Sigmoid colon (tissue), 7 donors: Measurements from ENCODE around the gene RTP1. TPM values are rescaled to one million over a fixed set of nuclear protein-coding genes. Genes with fewer than 3 reads are reported as not detected.

ENCODE experiments used
- DNase-seq: peaks from one replicate; pipeline ENCODE4 v3.0.0-alpha.2; 2019
- H3K27ac ChIP-seq, 4 donors: fragments of 200-600 bp; sonication (generic); one replicate each; pipeline ENCODE4 v1.5.1; 2016 to 2019; ENCODE audit warnings: mild to moderate bottlenecking in 1 of 4
- H3K27me3 ChIP-seq, 3 donors: fragments of 200-600 bp; sonication (generic); one replicate each; pipeline ENCODE4 v1.5.1; 2019; ENCODE audit warnings: mild to moderate bottlenecking in 1 of 3
- H3K36me3 ChIP-seq, 4 donors: fragments of 200-600 bp; sonication (generic); one replicate each; pipeline ENCODE4 v1.5.1; 2016 to 2019
- H3K4me1 ChIP-seq, 4 donors: fragments of 200-600 bp; sonication (generic); one replicate each; pipeline ENCODE4 v1.5.1; 2017 to 2019
- H3K4me3 ChIP-seq, 4 donors: fragments of 200-600 bp; sonication (generic); one replicate each; pipeline ENCODE4 v1.5.1; 2017 to 2019; ENCODE audit warnings: mild to moderate bottlenecking in 2 of 4, moderate library complexity in 1 of 4
- H3K9me3 ChIP-seq, 4 donors: fragments of 200-600 bp in 3 of 4; sonication (generic) in 3 of 4; one replicate each; pipeline versions ENCODE4 v1.5.1 to v1.6.1; 2013 to 2019
- CTCF ChIP-seq, 4 experiments: fragments of 450-650 bp in 3 of 4; fragments of 200-600 bp in 1 of 4; IDR thresholded peaks; one replicate each; pipeline ENCODE4 v1.5.1; 2016 to 2019; ENCODE audit warnings: antibody characterized with exemption in 4 of 4, mild to moderate bottlenecking in 3 of 4, moderate library complexity in 2 of 4
- EP300 ChIP-seq, 4 donors: sonication (generic); formaldehyde crosslinking; IDR thresholded peaks; one replicate each; pipeline ENCODE4 v1.6.1; 2017; ENCODE audit warnings: antibody characterized with exemption in 4 of 4
- POLR2A ChIP-seq, 2 donors: fragments of 450-650 bp; IDR thresholded peaks; one replicate each; pipeline ENCODE4 v1.6.1; 2016; ENCODE audit warnings: antibody characterized with exemption in 2 of 2, mild to moderate bottlenecking in 2 of 2, moderate library complexity in 2 of 2
- POLR2AphosphoS5 ChIP-seq, 4 donors: sonication (generic); formaldehyde crosslinking; IDR thresholded peaks; one replicate each; pipeline ENCODE4 v1.6.1; 2017; ENCODE audit warnings: antibody characterized with exemption in 4 of 4
- WGBS, 2 donors: extraction: QIAGEN DNeasy Blood & Tissue Kit; methylation state at CpG; one replicate each; pipeline ENCODE4 v1.1.7; 2013; 5-methylcytosine and 5-hydroxymethylcytosine counted together
- intact Hi-C: fragments of 100-400 bp; cut with DNase I; formaldehyde crosslinking; loops from one replicate; pipeline ENCODE4 v1.15.1; 2023
- polyA plus RNA-seq, 3 donors: library from polyadenylated mRNA; stranded (reverse); fragments of 200-250 nt; gene quantifications; one replicate each; pipeline ENCODE4 v1.2.3, GENCODE V29; 2013
- total RNA-seq, 4 donors: library from RNA; depleted of rRNA; stranded (reverse); fragments of >200 nt; gene quantifications; one replicate each; pipeline ENCODE4 v1.1.0, GENCODE V29; 2016
- donor health status: healthy with polysubstance abuse.
- donor health status: Bipolar disorder and iron deficiency.
- donor health status: healthy.

Gene RTP1
- total and polyA plus RNA-seq, 7 donors = 0.04 TPM; not detected in 6

- 86 to 89% methylated on average over 7 of the region's 7 CpGs for WGBS, 2 donors
Measured at GRCh38 chr3:187227658-187228258, 30.5 kb downstream of the RTP1 start.

GRCh38 chr3:187228740-187229139 lies 31.5 kb downstream of the RTP1 start:
- intact Hi-C loops = no loop called here
- Histone ChIP-seq H3K4me1 (peaks cover 0 to 18% (median 7%) of the 10 kb centered on the region in 4 donors), H3K36me3 (no peaks in the 10 kb centered on the region), H3K9me3 (no peaks in the 10 kb centered on the region), H3K4me3 (no peak overlapping the region), H3K27ac (no peak overlapping the region), H3K27me3 (no peaks in the 10 kb centered on the region)
- DNase-seq = no peak
- 84 to 86% methylated on average over 2 of the region's 2 CpGs for WGBS, 2 donors
- TF ChIP-seq EP300 (IDR thresholded peaks at IDR 0.05) (no peak), POLR2AphosphoS5 (IDR thresholded peaks at IDR 0.05) (no peak), CTCF (IDR thresholded peaks at IDR 0.05) (no peak), POLR2A (IDR thresholded peaks at IDR 0.05) (no peak)

More at GRCh38 chr3:187227658-187228258, 30.5 kb downstream of the RTP1 start:
- H3K27ac ChIP-seq = no peak overlapping the region
- no peak for DNase-seq
- intact Hi-C loops = no loop called here
- no peaks in the 10 kb centered on the region for H3K27me3 ChIP-seq
- no peak overlapping the region for H3K4me3 ChIP-seq
- TF ChIP-seq POLR2AphosphoS5 (IDR thresholded peaks at IDR 0.05) = no peak
- TF ChIP-seq POLR2A (IDR thresholded peaks at IDR 0.05) = no peak
- no peak for TF ChIP-seq CTCF (IDR thresholded peaks at IDR 0.05)
- no peak for TF ChIP-seq EP300 (IDR thresholded peaks at IDR 0.05)
- no peaks in the 10 kb centered on the region for H3K9me3 ChIP-seq
- H3K4me1 ChIP-seq = peaks cover 0 to 18% (median 7%) of the 10 kb centered on the region in 4 donors
- H3K36me3 ChIP-seq = no peaks in the 10 kb centered on the region

GRCh38 chr3:187230011-187230410 lies 32.7 kb downstream of the RTP1 start:
- intact Hi-C loops = no loop called here
- no peak overlapping the region for H3K27ac ChIP-seq
- DNase-seq = no peak
- H3K36me3 ChIP-seq = peaks cover 0 to 2% (median 0%) of the 10 kb centered on the region in 4 donors
- no peak for TF ChIP-seq CTCF (IDR thresholded peaks at IDR 0.05)
- no peak for TF ChIP-seq POLR2AphosphoS5 (IDR thresholded peaks at IDR 0.05)
- no peak for TF ChIP-seq POLR2A (IDR thresholded peaks at IDR 0.05)
- TF ChIP-seq EP300 (IDR thresholded peaks at IDR 0.05) = no peak
- no peaks in the 10 kb centered on the region for H3K27me3 ChIP-seq
- H3K9me3 ChIP-seq = no peaks in the 10 kb centered on the region
- 92 to 99% methylated on average over 1 of the region's 1 CpG for WGBS, 2 donors
- peaks cover 0 to 18% (median 7%) of the 10 kb centered on the region in 4 donors for H3K4me1 ChIP-seq
- no peak overlapping the region for H3K4me3 ChIP-seq

- Histone ChIP-seq H3K36me3 (peaks cover 0 to 46% (median 19%) of the 10 kb centered on the region in 4 donors), H3K4me3 (no peak overlapping the region), H3K27ac (no peak overlapping the region), H3K27me3 (no peaks in the 10 kb centered on the region), H3K9me3 (no peaks in the 10 kb centered on the region), H3K4me1 (no peaks in the 10 kb centered on the region)
- intact Hi-C loops = no loop called here
- WGBS, 2 donors = 90 to 92% methylated on average over 1 of the region's 1 CpG
- TF ChIP-seq POLR2AphosphoS5 (IDR thresholded peaks at IDR 0.05) = no peak
- no peak for TF ChIP-seq POLR2A (IDR thresholded peaks at IDR 0.05)
- TF ChIP-seq EP300 (IDR thresholded peaks at IDR 0.05) = no peak
- no peak for TF ChIP-seq CTCF (IDR thresholded peaks at IDR 0.05)
- no peak for DNase-seq
Measured at GRCh38 chr3:187236962-187237361, 39.7 kb downstream of the RTP1 start.

- Histone ChIP-seq H3K9me3 (no peaks in the 10 kb centered on the region), H3K27ac (no peak overlapping the region), H3K27me3 (no peaks in the 10 kb centered on the region), H3K36me3 (peaks cover 0 to 52% (median 19%) of the 10 kb centered on the region in 4 donors), H3K4me3 (no peak overlapping the region), H3K4me1 (no peaks in the 10 kb centered on the region)
- TF ChIP-seq EP300 (IDR thresholded peaks at IDR 0.05) = no peak
- TF ChIP-seq POLR2A (IDR thresholded peaks at IDR 0.05) = no peak
- no peak for TF ChIP-seq CTCF (IDR thresholded peaks at IDR 0.05)
- TF ChIP-seq POLR2AphosphoS5 (IDR thresholded peaks at IDR 0.05) = no peak
- intact Hi-C loops = no loop called here
- DNase-seq = no peak
Measured at GRCh38 chr3:187237741-187238140, 40.5 kb downstream of the RTP1 start.
